ENCODE data around the gene USP6.
"Not testable (repeated sequence)": the region's sequence is repeated elsewhere in the genome, so short reads cannot be mapped to it uniquely, and the experiment has no call there.

Gene USP6

DNA sequence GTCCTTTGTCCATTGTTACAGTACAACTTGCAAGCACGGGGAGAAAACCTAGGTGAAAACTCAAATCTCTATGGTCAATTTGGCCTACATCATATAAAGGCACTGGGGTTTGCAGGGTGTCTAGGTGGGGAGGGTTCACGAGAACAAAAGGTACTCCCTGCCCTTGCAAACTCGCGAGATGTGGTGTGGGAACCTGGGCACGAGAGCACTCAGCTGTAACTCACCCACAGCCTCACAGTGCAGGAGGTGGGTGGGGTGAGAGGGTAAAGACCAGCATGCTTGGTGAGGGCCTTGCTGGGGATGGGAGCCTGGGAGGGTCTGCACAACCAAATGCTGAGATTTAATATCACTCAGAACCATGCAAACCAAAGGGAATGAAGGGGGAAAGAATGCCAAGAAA is 94.3 kb downstream of the USP6 start:
- Histone ChIP-seq H3K79me2 (ENCODE audit: insufficient read depth, low read length) (no peaks in the 10 kb centered on the region), H3F3A (ENCODE audit: insufficient read depth, low read length) (no peaks in the 10 kb centered on the region), H3K27ac (ENCODE audit: low read depth, low read length, poor library complexity, severe bottlenecking) (peak overlapping the region; percentile 54), H3K9me2 (ENCODE audit: low read depth, low read length) (no peaks in the 10 kb centered on the region), H3K4me3 (ENCODE audit: low read depth, low read length, poor library complexity, severe bottlenecking) (no peak overlapping the region), H3K9ac (ENCODE audit: low read length) (peak overlapping the region; percentile 11; the same call in 1 of the 2 replicates), H2AFZ (ENCODE audit: low read length) (no peak overlapping the region), H3K4me2 (ENCODE audit: low read length) (peak overlapping the region; percentile 30; the same call in 1 of the 2 replicates), H3K36me3 (ENCODE audit: insufficient read depth, low read length) (no peaks in the 10 kb centered on the region), H3K4me1 (ENCODE audit: insufficient read depth, low read length, severe bottlenecking) (peaks cover 28% of the 10 kb centered on the region), H3K27me3 (ENCODE audit: insufficient read depth, low read length) (no peaks in the 10 kb centered on the region), H4K20me1 (ENCODE audit: insufficient read depth, low read length) (no peaks in the 10 kb centered on the region), H3K9me3 (ENCODE audit: low read length) (no peaks in the 10 kb centered on the region)
- TF ChIP-seq, protein P1, sequence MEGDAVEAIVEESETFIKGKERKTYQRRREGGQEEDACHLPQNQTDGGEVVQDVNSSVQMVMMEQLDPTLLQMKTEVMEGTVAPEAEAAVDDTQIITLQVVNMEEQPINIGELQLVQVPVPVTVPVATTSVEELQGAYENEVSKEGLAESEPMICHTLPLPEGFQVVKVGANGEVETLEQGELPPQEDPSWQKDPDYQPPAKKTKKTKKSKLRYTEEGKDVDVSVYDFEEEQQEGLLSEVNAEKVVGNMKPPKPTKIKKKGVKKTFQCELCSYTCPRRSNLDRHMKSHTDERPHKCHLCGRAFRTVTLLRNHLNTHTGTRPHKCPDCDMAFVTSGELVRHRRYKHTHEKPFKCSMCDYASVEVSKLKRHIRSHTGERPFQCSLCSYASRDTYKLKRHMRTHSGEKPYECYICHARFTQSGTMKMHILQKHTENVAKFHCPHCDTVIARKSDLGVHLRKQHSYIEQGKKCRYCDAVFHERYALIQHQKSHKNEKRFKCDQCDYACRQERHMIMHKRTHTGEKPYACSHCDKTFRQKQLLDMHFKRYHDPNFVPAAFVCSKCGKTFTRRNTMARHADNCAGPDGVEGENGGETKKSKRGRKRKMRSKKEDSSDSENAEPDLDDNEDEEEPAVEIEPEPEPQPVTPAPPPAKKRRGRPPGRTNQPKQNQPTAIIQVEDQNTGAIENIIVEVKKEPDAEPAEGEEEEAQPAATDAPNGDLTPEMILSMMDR (IDR thresholded peaks at IDR 0.05; ENCODE audit: low read length), result no peak
- no peak for TF ChIP-seq EZH2 (IDR thresholded peaks at IDR 0.05; ENCODE audit: borderline replicate concordance, low read length)

DNA sequence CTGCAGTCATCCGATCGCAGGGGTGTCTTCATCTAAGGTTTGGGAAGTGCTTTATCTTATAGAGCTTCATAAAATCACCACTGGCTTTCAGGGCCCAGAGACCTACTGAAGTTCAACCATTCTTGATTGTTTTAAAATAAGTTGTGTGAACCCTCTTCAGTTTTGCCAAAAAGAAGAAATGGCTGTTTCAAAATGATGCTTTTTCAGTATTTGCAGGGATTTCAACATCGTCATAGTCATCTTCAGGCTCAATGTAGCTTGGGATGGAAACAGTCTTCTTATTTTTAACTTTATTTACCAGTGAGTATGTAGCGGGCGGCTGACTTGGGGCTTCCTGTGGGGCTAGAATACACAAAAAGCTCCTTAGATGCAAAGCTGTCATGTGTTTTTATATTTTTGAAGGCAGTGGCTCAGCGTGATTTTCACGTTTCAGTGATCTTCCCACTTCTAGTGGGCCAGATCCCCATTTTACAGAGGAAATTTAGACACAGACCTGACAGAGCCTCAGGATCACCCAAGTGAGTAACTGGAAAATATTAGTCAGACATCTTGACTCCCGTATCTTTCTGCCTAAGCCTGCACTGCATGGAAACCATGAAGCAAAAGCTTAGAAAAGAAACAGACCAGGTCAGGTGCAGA is 94.9 kb downstream of the USP6 start:
- H3F3A ChIP-seq (ENCODE audit: insufficient read depth, low read length), result no peaks in the 10 kb centered on the region
- peak overlapping the region; percentile 54 for H3K27ac ChIP-seq (ENCODE audit: low read depth, low read length, poor library complexity, severe bottlenecking)
- no peaks in the 10 kb centered on the region for H3K27me3 ChIP-seq (ENCODE audit: insufficient read depth, low read length)
- H3K36me3 ChIP-seq (ENCODE audit: insufficient read depth, low read length), result no peaks in the 10 kb centered on the region
- H4K20me1 ChIP-seq (ENCODE audit: insufficient read depth, low read length), result no peaks in the 10 kb centered on the region
- H3K4me3 ChIP-seq (ENCODE audit: low read depth, low read length, poor library complexity, severe bottlenecking), result no peak overlapping the region
- H3K9ac ChIP-seq (ENCODE audit: low read length), result no peak overlapping the region; the same call in 1 of the 2 replicates
- no peaks in the 10 kb centered on the region for H3K9me3 ChIP-seq (ENCODE audit: low read length)
- TF ChIP-seq, protein P1 (IDR thresholded peaks at IDR 0.05; ENCODE audit: low read length), result no peak
- no peak for TF ChIP-seq EZH2 (IDR thresholded peaks at IDR 0.05; ENCODE audit: borderline replicate concordance, low read length)
- H3K4me1 ChIP-seq (ENCODE audit: insufficient read depth, low read length, severe bottlenecking), result peaks cover 28% of the 10 kb centered on the region
- no peaks in the 10 kb centered on the region for H3K79me2 ChIP-seq (ENCODE audit: insufficient read depth, low read length)
- no peak overlapping the region for H2AFZ ChIP-seq (ENCODE audit: low read length)
- H3K9me2 ChIP-seq (ENCODE audit: low read depth, low read length), result no peaks in the 10 kb centered on the region
- peak overlapping the region; percentile 30 for H3K4me2 ChIP-seq (ENCODE audit: low read length)

DNA sequence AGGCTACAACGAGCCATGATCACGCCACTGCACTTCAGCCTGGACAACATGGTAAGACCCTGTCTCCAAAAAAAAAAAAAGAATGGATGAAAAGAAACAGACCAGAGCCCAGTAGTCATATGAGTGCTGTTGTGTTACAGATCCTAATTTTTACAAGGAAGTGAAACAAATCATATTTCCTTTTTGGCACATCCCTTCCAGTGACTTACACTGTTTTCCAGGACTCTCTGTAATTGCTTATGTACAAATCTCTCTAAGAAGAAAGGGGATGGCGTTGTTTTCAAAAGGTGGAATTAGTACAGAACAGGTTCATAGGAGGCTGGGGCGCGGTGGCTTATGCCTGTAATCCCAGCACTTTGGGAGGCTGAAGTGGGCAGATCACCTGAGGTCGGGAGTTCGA is 95.6 kb downstream of the USP6 start:
- Histone ChIP-seq H3K36me3 (ENCODE audit: insufficient read depth, low read length) (no peaks in the 10 kb centered on the region), H3K9me3 (ENCODE audit: low read length) (no peaks in the 10 kb centered on the region), H3K4me2 (ENCODE audit: low read length) (no peak overlapping the region), H2AFZ (ENCODE audit: low read length) (no peak overlapping the region), H3K4me1 (ENCODE audit: insufficient read depth, low read length, severe bottlenecking) (peaks cover 28% of the 10 kb centered on the region), H3K9me2 (ENCODE audit: low read depth, low read length) (no peaks in the 10 kb centered on the region), H4K20me1 (ENCODE audit: insufficient read depth, low read length) (no peaks in the 10 kb centered on the region), H3K27ac (ENCODE audit: low read depth, low read length, poor library complexity, severe bottlenecking) (peak overlapping the region; percentile 54), H3K27me3 (ENCODE audit: insufficient read depth, low read length) (no peaks in the 10 kb centered on the region), H3F3A (ENCODE audit: insufficient read depth, low read length) (no peaks in the 10 kb centered on the region), H3K79me2 (ENCODE audit: insufficient read depth, low read length) (no peaks in the 10 kb centered on the region), H3K9ac (ENCODE audit: low read length) (no peak overlapping the region), H3K4me3 (ENCODE audit: low read depth, low read length, poor library complexity, severe bottlenecking) (no peak overlapping the region)
- no peak for TF ChIP-seq EZH2 (IDR thresholded peaks at IDR 0.05; ENCODE audit: borderline replicate concordance, low read length)
- TF ChIP-seq, protein P1 (IDR thresholded peaks at IDR 0.05; ENCODE audit: low read length), result no peak

DNA sequence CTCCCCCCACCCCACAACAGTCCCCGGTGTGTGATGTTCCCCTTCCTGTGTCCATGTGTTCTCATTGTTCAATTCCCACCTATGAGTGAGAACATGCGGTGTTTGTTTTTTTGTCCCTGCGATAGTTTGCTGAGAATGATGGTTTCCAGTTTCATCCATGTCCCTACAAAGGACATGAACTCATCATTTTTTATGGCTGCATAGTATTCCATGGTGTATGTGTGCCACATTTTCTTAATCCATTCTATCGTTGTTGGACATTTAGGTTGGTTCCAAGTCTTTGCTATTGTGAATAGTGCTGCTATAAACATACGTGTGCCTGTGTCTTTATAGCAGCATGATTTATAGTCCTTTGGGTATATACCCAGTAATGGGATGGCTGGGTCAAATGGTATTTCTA is 101.7 kb downstream of the USP6 start:
- not testable (repeated sequence) for H3K4me3 ChIP-seq (ENCODE audit: low read depth, low read length, poor library complexity, severe bottlenecking); H3K9me2 ChIP-seq (ENCODE audit: low read depth, low read length); H4K20me1 ChIP-seq (ENCODE audit: insufficient read depth, low read length); H3K79me2 ChIP-seq (ENCODE audit: insufficient read depth, low read length); H2AFZ ChIP-seq (ENCODE audit: low read length); H3K9me3 ChIP-seq (ENCODE audit: low read length); H3K9ac ChIP-seq (ENCODE audit: low read length); H3K36me3 ChIP-seq (ENCODE audit: insufficient read depth, low read length); H3F3A ChIP-seq (ENCODE audit: insufficient read depth, low read length); H3K27me3 ChIP-seq (ENCODE audit: insufficient read depth, low read length); H3K27ac ChIP-seq (ENCODE audit: low read depth, low read length, poor library complexity, severe bottlenecking); H3K4me2 ChIP-seq (ENCODE audit: low read length)
- H3K4me1 ChIP-seq (ENCODE audit: insufficient read depth, low read length, severe bottlenecking), result peaks cover 21% of the 10 kb centered on the region

Data from OCI-LY1 (cell line).